ENCODE results near the gene TBC1D8. TPM values are rescaled to one million over a fixed set of nuclear protein-coding genes. Genes with fewer than 3 reads are reported as not detected.

The TBC1D8 gene
- total RNA-seq, 1 donor: 13.4 TPM

DNA sequence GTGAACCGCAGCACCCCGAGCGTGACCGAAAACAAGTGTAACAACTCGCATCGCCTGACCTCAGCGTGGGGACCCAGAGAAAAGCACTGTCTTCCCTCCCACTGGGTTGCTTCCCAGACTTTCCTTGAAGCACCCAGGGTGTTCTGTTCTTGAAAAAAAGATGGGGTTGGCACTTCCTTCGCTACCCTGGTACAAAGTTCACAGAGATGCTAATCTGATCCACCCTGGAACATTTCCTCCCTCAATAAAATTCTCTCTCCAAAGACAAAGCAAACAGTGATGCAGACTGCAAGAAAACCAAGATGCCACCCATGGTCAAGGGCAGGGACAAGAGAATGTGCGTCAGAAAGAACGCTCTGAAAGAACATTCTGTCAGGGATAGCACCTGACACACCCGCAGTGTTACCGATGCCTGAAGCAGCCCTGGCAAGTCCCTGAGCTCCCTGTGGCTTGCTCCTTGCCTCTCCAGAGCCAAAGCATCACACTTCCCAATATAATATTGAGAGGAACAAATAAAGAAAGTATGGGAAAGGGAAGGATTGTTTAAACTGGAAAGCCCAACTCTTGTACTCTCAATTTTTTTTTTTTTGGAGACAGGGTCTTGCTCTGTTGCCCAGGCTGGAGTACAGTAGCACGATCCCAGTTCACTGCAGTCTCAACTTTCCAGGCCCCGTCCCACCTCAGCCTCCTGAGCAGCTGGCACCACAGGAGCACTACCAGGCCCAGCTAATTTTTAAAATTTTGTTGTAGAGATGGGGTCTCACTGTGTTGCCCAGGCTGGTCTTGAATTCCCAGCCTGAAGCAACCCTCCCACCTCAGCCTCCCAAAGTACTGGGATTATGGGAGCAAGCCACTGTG lies 70.7 kb downstream of the TBC1D8 start:
- no peak for DNase-seq (ENCODE audit: low read depth)
- H3K4me3 ChIP-seq (ENCODE audit: low read depth, low read length): no peak overlapping the region
- TF ChIP-seq, protein P1, sequence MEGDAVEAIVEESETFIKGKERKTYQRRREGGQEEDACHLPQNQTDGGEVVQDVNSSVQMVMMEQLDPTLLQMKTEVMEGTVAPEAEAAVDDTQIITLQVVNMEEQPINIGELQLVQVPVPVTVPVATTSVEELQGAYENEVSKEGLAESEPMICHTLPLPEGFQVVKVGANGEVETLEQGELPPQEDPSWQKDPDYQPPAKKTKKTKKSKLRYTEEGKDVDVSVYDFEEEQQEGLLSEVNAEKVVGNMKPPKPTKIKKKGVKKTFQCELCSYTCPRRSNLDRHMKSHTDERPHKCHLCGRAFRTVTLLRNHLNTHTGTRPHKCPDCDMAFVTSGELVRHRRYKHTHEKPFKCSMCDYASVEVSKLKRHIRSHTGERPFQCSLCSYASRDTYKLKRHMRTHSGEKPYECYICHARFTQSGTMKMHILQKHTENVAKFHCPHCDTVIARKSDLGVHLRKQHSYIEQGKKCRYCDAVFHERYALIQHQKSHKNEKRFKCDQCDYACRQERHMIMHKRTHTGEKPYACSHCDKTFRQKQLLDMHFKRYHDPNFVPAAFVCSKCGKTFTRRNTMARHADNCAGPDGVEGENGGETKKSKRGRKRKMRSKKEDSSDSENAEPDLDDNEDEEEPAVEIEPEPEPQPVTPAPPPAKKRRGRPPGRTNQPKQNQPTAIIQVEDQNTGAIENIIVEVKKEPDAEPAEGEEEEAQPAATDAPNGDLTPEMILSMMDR (IDR thresholded peaks at IDR 0.05; ENCODE audit: insufficient read depth, low read depth, low read length): no peak

DNA sequence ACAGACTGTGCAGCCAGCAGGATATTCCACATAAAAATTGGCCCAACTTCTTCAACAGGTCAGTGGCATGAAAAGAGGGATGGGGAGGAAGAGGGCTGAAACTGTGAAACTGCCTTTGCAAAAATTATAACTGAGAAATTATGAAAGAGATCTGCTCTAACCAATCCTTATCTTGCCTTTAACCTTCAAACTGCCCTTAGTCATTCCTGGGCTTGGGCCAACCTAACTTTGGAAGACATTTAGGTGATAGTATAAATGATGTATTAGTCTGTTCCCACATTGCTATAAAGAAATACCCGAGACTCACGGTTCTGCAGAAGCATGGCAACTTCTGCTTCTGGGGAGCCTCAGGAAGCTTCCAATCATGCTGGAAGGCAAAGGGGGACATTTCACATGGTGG lies 74.6 kb downstream of the TBC1D8 start:
- peak; percentile 31 for DNase-seq (ENCODE audit: low read depth)
- TF ChIP-seq, protein P1 (IDR thresholded peaks at IDR 0.05; ENCODE audit: insufficient read depth, low read depth, low read length): no peak
- no peak overlapping the region for H3K4me3 ChIP-seq (ENCODE audit: low read depth, low read length)

DNA sequence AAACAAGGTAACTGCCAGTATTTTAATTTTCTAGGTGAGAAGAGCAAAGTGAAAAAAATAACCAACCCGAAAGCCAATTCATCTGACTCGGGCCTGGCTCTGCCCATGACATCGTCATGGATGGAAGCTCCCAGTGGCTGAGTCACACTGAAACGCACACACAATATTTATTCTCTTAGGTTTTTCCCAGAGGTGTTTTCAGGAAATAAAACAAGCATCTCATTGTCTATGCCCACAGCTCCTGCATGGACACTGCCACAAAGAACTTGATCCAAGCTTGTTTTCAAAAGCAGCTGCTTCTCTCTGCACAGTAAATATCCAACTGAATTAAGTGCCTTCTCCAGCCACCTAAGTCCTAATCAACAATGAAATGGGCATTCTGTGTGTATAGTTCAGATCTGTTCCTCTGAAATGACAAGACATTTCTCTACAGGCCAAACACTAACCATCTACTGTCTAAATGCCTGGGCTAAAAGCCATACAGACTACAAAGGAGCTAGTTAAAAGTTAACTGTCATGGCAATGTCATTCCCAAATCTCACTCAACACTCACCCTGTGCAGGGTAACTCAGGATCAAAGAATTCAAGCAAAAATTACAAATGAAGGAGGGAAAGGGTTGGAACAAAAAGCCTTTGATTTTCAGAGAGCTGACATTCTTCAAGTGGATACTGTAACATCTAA lies 86.2 kb downstream of the TBC1D8 start:
- TF ChIP-seq, protein P1 (IDR thresholded peaks at IDR 0.05; ENCODE audit: insufficient read depth, low read depth, low read length): no peak
- H3K4me3 ChIP-seq (ENCODE audit: low read depth, low read length): no peak overlapping the region
- DNase-seq (ENCODE audit: low read depth): peak; percentile 42

DNA sequence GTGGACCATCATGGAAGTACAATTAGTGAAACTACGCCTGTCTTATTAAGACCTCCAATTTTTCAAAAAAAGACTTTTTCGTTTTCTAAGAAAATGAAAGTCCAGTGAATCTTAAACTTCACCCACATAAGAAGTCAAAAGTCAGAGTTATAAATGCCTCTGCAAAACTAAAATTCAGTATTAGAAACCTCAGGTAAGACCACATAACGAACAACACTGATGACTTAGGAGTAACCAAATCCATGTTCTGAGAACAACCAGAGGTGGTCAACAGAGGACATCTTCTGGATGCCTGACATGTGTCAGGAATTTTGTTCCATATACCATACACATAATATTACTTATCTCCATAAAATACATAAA lies 86.7 kb downstream of the TBC1D8 start:
- TF ChIP-seq, protein P1 (IDR thresholded peaks at IDR 0.05; ENCODE audit: insufficient read depth, low read depth, low read length): no peak
- no peak overlapping the region for H3K4me3 ChIP-seq (ENCODE audit: low read depth, low read length)

DNA sequence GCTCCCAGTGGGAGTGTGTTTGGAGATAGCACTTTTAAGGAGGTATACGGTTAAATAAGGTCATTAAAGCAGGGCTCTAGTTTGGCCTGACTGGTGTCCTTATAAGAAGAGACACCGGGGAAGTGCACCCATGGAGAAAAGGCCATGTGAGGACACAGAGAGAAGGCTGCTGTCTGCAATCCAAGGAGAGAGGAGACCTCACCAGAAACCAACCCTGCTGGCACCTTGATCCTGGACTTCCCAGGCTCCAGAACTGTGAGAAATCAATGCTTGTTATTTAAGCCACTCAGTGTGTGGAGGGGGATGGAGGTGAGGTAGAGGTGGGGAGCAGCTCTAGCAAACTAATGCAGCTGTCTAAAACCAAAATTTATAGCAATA lies 87.1 kb downstream of the TBC1D8 start:
- DNase-seq (ENCODE audit: low read depth): no peak
- TF ChIP-seq, protein P1 (IDR thresholded peaks at IDR 0.05; ENCODE audit: insufficient read depth, low read depth, low read length): no peak
- H3K4me3 ChIP-seq (ENCODE audit: low read depth, low read length): no peak overlapping the region

More for the DNA sequence above, 86.7 kb downstream of the TBC1D8 start:
- no peak for DNase-seq (ENCODE audit: low read depth)

DNA sequence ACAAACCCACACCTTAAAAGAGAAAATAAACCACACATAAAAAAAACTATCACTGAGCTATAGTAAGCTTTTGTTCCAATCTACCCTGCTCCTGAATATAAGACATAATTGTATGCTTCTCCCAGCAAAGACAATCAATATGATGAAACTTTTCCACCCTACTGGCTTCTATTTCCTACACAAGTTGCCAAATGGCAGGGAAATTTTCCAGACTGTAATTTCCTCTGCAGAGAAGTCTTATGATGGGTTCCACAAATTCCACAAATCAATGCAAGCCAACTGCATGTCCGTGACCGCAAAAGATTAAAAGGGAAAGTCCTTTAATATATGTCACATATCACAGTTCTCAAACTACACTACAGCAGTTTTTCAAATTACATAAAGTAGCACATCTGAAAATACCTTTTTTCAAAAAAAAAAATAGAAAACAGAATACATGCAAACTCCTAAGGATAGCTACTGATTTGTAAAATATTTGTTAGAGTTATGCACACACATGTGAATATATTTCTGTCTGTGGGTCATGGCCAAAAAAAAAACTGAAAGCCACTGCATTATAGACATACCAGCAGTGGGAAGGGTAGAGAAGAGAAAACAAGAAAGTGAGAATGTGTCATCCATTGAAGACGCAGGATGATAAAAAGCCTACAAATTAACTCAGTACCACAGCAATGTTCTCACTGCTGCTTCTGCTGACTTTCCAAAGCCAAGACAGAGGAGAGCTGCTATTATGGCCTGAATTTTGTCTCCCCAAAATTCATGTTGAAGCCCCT lies 87.6 kb downstream of the TBC1D8 start:
- DNase-seq (ENCODE audit: low read depth): peak; percentile 71

More for the DNA sequence above, 87.6 kb downstream of the TBC1D8 start:
- no peak overlapping the region for H3K4me3 ChIP-seq (ENCODE audit: low read depth, low read length)
- TF ChIP-seq, protein P1 (IDR thresholded peaks at IDR 0.05; ENCODE audit: insufficient read depth, low read depth, low read length): no peak
